AG04449 (cell line): ENCODE data around the gene GULP1.
"Not testable (repeated sequence)": the region's sequence is repeated elsewhere in the genome, so short reads cannot be mapped to it uniquely, and the experiment has no call there.

ENCODE experiments used
- CTCF ChIA-PET: fragments of 350-600 bp; formaldehyde crosslinking; extraction: SDS; loops from one replicate; lab custom pipeline; 2021; ENCODE audit warnings: antibody characterized with exemption; lab: Yijun Ruan, JAX
- POLR2A ChIA-PET: fragments of 400-600, 350-600 bp; formaldehyde crosslinking; extraction: SDS; loops from one replicate; lab custom pipeline; 2020; ENCODE audit warnings: antibody characterized with exemption, inconsistent platforms; lab: Yijun Ruan, JAX
- DNase-seq: peaks from one replicate; pipeline ENCODE4 v3.0.0-alpha.2; 2010; ENCODE audit warnings: low read depth, low spot score
- H3K4me3 ChIP-seq: 2 replicates; pipeline ENCODE4 v1.5.1; 2011; ENCODE audit warnings: low read depth, mild to moderate bottlenecking, control low read depth, low read length
- CTCF ChIP-seq: IDR thresholded peaks from one replicate; pipeline ENCODE4 v1.5.1; 2011; ENCODE audit warnings: mild to moderate bottlenecking, moderate library complexity, low read length, control low read depth, inconsistent platforms; ENCODE audit not compliant: insufficient read depth; ENCODE audit errors: missing control alignments

GULP1 gene

GRCh38 chr2:188294352-188294926, 2.8 kb downstream of the GULP1 start:
- ChIA-PET POLR2A (no interaction called here), CTCF (interaction anchor here (1.4 kb wide), 1 partner anchor 10 kb away, joined by 4 read pairs; no protein-coding TSS in a partner anchor)
- no peak for DNase-seq
- H3K4me3 ChIP-seq, result peak overlapping the region; percentile 82; the same call in 1 of the 2 replicates
- no peak for TF ChIP-seq CTCF

GRCh38 chr2:188295067-188295685, 3.5 kb downstream of the GULP1 start:
- CTCF ChIA-PET, result interaction anchor here (1.4 kb wide), 1 partner anchor 10 kb away, joined by 4 read pairs; no protein-coding TSS in a partner anchor
- no peak for DNase-seq

DNA sequence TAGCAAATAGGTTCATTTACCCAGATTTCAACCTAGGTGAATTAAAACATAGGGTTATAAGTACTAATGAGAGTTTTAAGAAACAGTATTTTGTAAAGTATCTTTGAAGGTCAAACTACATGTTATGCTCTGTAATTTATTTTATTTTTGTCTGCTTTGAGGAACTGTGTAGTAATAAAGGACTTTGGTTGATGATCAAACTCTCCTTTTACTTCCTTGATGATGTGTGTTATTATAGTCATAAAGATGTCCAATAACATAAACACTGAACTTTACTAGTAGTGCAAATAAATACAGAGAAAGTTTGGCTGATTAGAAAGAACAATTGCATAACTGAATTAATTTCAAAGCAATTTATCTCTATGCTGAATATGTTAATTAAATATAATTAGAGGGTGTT, 6.3 kb downstream of the GULP1 start:
- ChIA-PET CTCF (interaction anchor here (1.5 kb wide), 1 partner anchor 71 kb away, joined by 4 read pairs; no protein-coding TSS in a partner anchor), POLR2A (no interaction called here)
- no peak for DNase-seq
- no peak for TF ChIP-seq CTCF
- no peak overlapping the region for H3K4me3 ChIP-seq

More at GRCh38 chr2:188295067-188295685, 3.5 kb downstream of the GULP1 start:
- H3K4me3 ChIP-seq, result no peak overlapping the region
- POLR2A ChIA-PET, result no interaction called here
- no peak for TF ChIP-seq CTCF

DNA sequence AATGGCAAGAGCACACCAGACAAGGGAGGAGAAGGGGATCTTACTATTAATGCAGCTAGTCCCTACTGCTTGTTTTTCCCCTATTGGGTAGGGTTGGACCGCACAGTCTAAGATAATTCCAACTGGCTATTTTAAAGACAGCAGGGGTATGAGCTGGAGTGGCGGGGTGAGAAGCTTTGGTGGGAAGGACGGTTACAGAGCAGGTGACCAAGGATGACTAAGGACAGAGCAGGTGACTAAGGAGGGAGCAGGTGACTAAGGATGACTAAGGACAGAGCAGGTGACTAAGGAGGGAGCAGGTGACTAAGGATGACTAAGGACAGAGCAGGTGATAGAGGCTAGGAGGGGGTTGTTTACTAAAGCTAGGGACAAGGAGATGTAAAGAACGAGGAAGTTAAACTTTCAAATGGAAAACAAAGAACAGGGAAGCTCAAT, 7.3 kb downstream of the GULP1 start:
- DNase-seq, H3K4me3 ChIP-seq, POLR2A ChIA-PET: not testable (repeated sequence)

GRCh38 chr2:188303363-188304031, 11.8 kb downstream of the GULP1 start:
- ChIA-PET POLR2A (interaction anchor here (1.8 kb wide), 1 partner anchor 10 kb away, joined by 7 read pairs; no protein-coding TSS in a partner anchor), CTCF (interaction anchor here (0.6 to 1.4 kb wide), 2 partner anchors 11 to 26 kb away, joined by 3 read pairs; no protein-coding TSS in a partner anchor)
- no peak for DNase-seq
- no peak overlapping the region for H3K4me3 ChIP-seq
- TF ChIP-seq CTCF, result no peak

More for the DNA sequence above, 7.3 kb downstream of the GULP1 start:
- CTCF ChIA-PET, result interaction anchor here (1.5 kb wide), 1 partner anchor 70 kb away, joined by 4 read pairs; no protein-coding TSS in a partner anchor

GRCh38 chr2:188305271-188305670, 13.6 kb downstream of the GULP1 start:
- no peak for TF ChIP-seq CTCF
- ChIA-PET POLR2A (no interaction called here), CTCF (interaction anchor here (0.9 to 1.5 kb wide), 2 partner anchors 11 to 13 kb away, joined by 4 read pairs; partner anchors contain the start of gene GULP1)
- DNase-seq, result no peak
- no peak overlapping the region for H3K4me3 ChIP-seq
